Fibroblast of the aortic adventitia (primary cell): ENCODE measurements around the gene PPP2R5B. TPM values are rescaled to one million over a fixed set of nuclear protein-coding genes. Genes with fewer than 3 reads are reported as not detected.

Experiments
- DNase-seq: peaks from one replicate; pipeline ENCODE4 v3.0.0-alpha.2; 2010; ENCODE audit warnings: low read depth
- H3K4me3 ChIP-seq: 2 replicates; pipeline ENCODE4 v1.5.1; 2011; ENCODE audit warnings: low read depth, mild to moderate bottlenecking, control low read depth, low read length, moderate library complexity
- CTCF ChIP-seq: IDR thresholded peaks from 2 replicates; pipeline ENCODE4 v1.5.1; 2011; ENCODE audit warnings: mild to moderate bottlenecking, low read length, control low read depth, inconsistent platforms; ENCODE audit not compliant: insufficient read depth
- total RNA-seq: library from RNA; depleted of rRNA; stranded (reverse); fragments of >200 nt; gene quantifications from 2 replicates; pipeline ENCODE4 v1.2.3, GENCODE V29; 2012; ENCODE audit warnings: low replicate concordance

The PPP2R5B gene
- total RNA-seq, 1 donor = 7.9 TPM

GRCh38 chr11:64883575-64883974 lies 40.9 kb upstream of the PPP2R5B start:
- DNase-seq = no peak
- no peak overlapping the region for H3K4me3 ChIP-seq
- TF ChIP-seq CTCF = no peak

GRCh38 chr11:64884019-64884418 lies 40.5 kb upstream of the PPP2R5B start:
- TF ChIP-seq CTCF = no peak

GRCh38 chr11:64885367-64886286 lies 38.9 kb upstream of the PPP2R5B start:
- H3K4me3 ChIP-seq = no peak overlapping the region
- TF ChIP-seq CTCF = no peak
- DNase-seq = peak; percentile 82

More at GRCh38 chr11:64884019-64884418, 40.5 kb upstream of the PPP2R5B start:
- H3K4me3 ChIP-seq = no peak overlapping the region
- DNase-seq = no peak

GRCh38 chr11:64887234-64887756 lies 37.2 kb upstream of the PPP2R5B start:
- no peak for TF ChIP-seq CTCF

GRCh38 chr11:64887757-64888405 lies 36.6 kb upstream of the PPP2R5B start:
- peak; percentile 90 for TF ChIP-seq CTCF
- H3K4me3 ChIP-seq = no peak overlapping the region
- peak; percentile 60 for DNase-seq

More at GRCh38 chr11:64887234-64887756, 37.2 kb upstream of the PPP2R5B start:
- H3K4me3 ChIP-seq = no peak overlapping the region
- no peak for DNase-seq

- no peak for TF ChIP-seq CTCF
- no peak for DNase-seq
Measured at GRCh38 chr11:64888406-64888728, 36.1 kb upstream of the PPP2R5B start.

More at GRCh38 chr11:64888406-64888728, 36.1 kb upstream of the PPP2R5B start:
- no peak overlapping the region for H3K4me3 ChIP-seq
